GM19351 (cell line): ENCODE data around the gene RNF14.

Experiments
- ATAC-seq: cut with Tn5 transposase; IDR thresholded peaks from one replicate; pipeline ENCODE4 v1.9.1; 2021; ENCODE audit warnings: mild to moderate bottlenecking, moderate library complexity; ENCODE audit not compliant: unreplicated experiment

RNF14 gene

DNA sequence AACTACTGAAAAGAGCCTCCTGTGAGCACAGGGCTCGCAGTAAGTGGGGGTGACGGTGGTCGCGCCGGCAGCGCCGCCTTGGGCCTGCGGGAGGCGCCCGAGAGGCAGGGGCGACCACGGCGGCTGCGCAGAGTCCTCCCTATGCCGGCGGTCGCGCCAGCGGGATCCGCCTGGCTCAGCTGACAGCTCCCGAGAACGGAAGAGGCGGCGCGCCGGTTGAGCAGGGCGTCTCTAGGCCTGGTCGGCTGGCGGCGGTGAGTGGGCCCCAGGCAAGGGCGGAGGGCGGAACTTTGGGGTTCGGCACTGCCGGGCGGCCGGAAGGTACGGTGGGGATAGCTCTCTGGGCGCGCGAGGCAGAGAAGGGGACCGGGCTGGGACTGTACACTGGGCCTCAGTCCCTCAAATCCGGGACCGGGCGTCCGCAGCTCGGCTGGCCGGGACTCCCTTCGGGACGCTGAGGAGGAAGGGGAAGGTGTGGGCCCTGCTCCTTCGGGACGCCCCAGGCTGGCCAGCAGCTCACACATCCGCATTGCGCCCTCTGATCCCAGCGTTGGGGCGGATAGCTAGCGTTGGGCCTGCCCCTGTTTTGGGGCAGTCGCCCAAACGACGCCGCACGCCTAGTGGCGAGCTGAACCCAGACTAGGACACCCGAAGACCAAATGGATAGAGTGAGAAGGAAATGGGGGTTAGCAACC is at the start of gene RNF14:
Gene RNF14 (plus strand): TSS at position 192 of the 695 bp plus-strand sequence. CDS start 4,484 bp downstream, outside the sequence.
- ATAC-seq, result peak; percentile 89

- no peak for ATAC-seq
Observed at GRCh38 chr5:141919218-141920119, 49.4 kb upstream of the RNF14 start.

DNA sequence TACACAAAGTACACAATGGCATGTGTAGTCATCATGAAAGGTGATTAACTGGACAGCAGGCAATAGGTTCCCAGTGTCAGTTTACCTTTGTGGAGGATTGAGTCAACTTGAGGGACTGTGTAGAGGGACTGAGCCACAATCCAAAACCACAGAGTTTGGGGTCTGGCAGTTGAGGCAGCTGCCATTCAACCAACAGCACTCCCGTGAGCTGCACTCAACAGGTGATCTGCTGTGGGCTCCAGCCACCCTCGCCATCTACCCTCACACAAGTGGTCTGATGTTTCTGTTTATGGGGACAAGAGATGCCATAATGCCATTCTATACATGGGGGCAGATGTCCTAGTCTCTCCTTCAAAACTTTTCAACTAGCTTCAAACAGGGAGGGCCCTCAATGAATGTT is 48.1 kb upstream of the RNF14 start:
- no peak for ATAC-seq

- ATAC-seq, result peak; percentile 16
Observed at GRCh38 chr5:141922827-141923447, 46.0 kb upstream of the RNF14 start.

- ATAC-seq, result peak; percentile 96
Observed at GRCh38 chr5:141923448-141924313, 45.2 kb upstream of the RNF14 start, which contains the start of gene DELE1. Gene DELE1 (plus strand): TSS chr5:141923871. CDS start chr5:141923942, 71 bp downstream.

GRCh38 chr5:141926434-141926833 is 42.5 kb upstream of the RNF14 start:
- no peak for ATAC-seq

- no peak for ATAC-seq
Observed at GRCh38 chr5:141928051-141928450, 40.9 kb upstream of the RNF14 start.

GRCh38 chr5:141929398-141930058 is 39.4 kb upstream of the RNF14 start:
- no peak for ATAC-seq

- no peak for ATAC-seq
Observed at GRCh38 chr5:141931694-141932093, 37.2 kb upstream of the RNF14 start.

GRCh38 chr5:141933151-141933550 is 35.8 kb upstream of the RNF14 start:
- ATAC-seq, result no peak

- no peak for ATAC-seq
Observed at GRCh38 chr5:141934099-141934844, 34.6 kb upstream of the RNF14 start.

GRCh38 chr5:141935538-141935937 is 33.4 kb upstream of the RNF14 start:
- ATAC-seq, result no peak

GRCh38 chr5:141940695-141941271 is 28.1 kb upstream of the RNF14 start:
- ATAC-seq, result no peak

DNA sequence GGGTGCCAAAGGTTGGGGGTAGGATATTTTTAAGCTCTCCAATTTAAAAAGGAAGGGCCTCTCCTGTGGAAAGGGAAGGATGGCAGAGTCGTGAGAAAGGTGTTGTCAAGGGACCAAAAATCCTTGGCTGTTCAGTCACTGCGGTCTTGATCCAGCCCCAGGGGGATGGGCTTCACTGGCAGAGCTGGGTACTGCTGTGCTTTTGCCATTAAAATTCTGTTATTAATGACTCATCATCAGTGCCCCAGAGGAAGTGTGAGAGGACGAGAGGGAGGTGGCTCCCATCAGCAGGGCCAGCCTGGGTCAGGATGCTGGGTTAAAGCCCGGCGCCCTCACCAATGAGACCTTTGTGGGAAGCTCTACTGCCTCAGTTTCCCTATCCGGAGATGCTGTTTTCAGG is 27.6 kb upstream of the RNF14 start:
- no peak for ATAC-seq

- ATAC-seq, result no peak
Observed at GRCh38 chr5:141941779-141942178, 27.1 kb upstream of the RNF14 start.

- no peak for ATAC-seq
Observed at GRCh38 chr5:141942185-141942857, 26.6 kb upstream of the RNF14 start.

DNA sequence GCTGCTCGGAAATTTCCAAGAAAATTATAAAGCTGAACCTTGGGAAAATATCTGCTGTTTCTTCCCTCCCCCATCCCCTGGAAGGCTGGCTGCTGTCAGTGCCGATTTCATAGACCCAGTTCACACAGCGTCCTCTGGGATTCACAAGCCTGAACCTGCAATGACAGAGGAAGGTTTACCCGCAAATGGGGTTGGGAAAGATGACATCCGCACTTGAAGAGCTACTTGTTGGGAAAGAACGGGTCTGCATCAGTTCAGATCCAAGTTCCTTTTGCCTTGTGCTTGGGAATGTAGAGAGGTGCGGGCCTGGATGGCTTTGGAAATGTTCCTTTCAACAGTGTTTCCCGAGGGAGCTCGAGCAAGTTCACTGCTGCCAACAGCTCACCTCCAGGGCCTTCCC is 24.8 kb upstream of the RNF14 start:
- ATAC-seq, result no peak

GRCh38 chr5:141945511-141946051 is 23.3 kb upstream of the RNF14 start:
- no peak for ATAC-seq
